Activated naive CD8-positive, alpha-beta T cell treated with anti-CD3 and anti-CD28 coated beads, Interleukin-2, amount 50 U/mL, for 24 hours (primary cell): ENCODE results near the gene SLC22A1.

ENCODE experiments used
- ATAC-seq: fragments of 150-1000 bp; cut with Tn5 transposase; one replicate; pipeline ENCODE4 v1.10.0; 2021
- DNase-seq: peaks from one replicate; pipeline ENCODE4 v3.0.0; 2021
- H3K27ac Mint-ChIP-seq: one replicate; pipeline ENCODE4 v1.8.0; 2021; ENCODE audit warnings: mild to moderate bottlenecking, mixed read lengths
- H3K27me3 Mint-ChIP-seq: one replicate; pipeline ENCODE4 v1.8.0; 2021; ENCODE audit warnings: mixed read lengths
- H3K36me3 Mint-ChIP-seq: one replicate; pipeline ENCODE4 v1.8.0; 2021; ENCODE audit warnings: low read depth, mixed read lengths
- H3K4me1 Mint-ChIP-seq: one replicate; pipeline ENCODE4 v1.8.0; 2021; ENCODE audit warnings: mixed read lengths
- H3K4me3 Mint-ChIP-seq: one replicate; pipeline ENCODE4 v1.8.0; 2021; ENCODE audit warnings: mild to moderate bottlenecking, moderate library complexity, mixed read lengths
- H3K9me3 Mint-ChIP-seq: one replicate; pipeline ENCODE4 v1.8.0; 2021; ENCODE audit warnings: mixed read lengths

The SLC22A1 gene

DNA sequence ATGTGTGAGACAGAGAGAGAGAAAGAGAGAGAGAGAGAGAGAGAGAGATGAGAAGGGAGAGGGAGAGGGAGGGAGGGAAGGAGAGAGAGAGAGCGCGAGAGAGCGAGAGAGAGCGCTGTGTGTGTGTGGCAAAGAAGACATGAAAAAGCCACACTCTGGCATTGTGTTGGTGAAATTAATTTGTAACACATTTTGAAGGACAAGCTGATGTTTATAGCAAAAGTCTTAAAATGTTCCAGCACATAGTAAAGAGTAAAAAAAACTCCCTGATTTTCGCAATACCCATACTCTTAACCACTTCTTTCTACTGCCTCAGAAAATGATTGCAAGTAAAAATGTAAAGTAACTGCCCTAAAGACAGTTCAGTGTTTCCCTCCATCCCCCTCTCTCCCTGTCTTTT lies 56.7 kb downstream of the SLC22A1 start:
- Mint-ChIP-seq H3K4me1 (no peaks in the 10 kb centered on the region), H3K4me3 (no peak overlapping the region), H3K27me3 (peaks cover 14% of the 10 kb centered on the region), H3K9me3 (no peaks in the 10 kb centered on the region), H3K36me3 (no peaks in the 10 kb centered on the region), H3K27ac (no peak overlapping the region)
- ATAC-seq (no peak), DNase-seq (no peak)

GRCh38 chr6:160180706-160181105 lies 59.1 kb downstream of the SLC22A1 start:
- peaks cover 19% of the 10 kb centered on the region for H3K27me3 Mint-ChIP-seq
- no peaks in the 10 kb centered on the region for H3K36me3 Mint-ChIP-seq
- H3K4me1 Mint-ChIP-seq, result no peaks in the 10 kb centered on the region
- DNase-seq (no peak), ATAC-seq (no peak)
- H3K27ac Mint-ChIP-seq, result no peak overlapping the region
- no peak overlapping the region for H3K4me3 Mint-ChIP-seq
- H3K9me3 Mint-ChIP-seq, result no peaks in the 10 kb centered on the region

DNA sequence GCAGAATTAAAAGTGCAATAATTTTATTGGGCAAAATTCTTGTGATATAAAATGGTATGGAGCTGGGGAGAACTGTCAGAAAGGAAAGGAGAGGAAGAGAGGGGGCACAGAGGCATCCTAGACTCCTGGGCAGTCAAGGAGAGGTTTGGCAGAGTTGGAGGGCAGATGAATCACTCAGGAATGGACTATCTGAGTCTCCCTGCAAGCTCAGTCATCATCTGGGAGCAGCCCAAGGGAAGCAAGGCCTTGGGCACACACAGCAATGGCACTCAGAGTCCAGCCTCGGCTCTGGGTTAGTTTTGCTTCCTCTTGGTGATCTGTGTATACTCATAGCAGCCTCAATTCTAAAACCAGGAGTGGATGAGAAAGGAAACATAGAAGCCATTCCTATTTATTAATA lies 67.2 kb downstream of the SLC22A1 start:
- DNase-seq (no peak), ATAC-seq (no peak)

DNA sequence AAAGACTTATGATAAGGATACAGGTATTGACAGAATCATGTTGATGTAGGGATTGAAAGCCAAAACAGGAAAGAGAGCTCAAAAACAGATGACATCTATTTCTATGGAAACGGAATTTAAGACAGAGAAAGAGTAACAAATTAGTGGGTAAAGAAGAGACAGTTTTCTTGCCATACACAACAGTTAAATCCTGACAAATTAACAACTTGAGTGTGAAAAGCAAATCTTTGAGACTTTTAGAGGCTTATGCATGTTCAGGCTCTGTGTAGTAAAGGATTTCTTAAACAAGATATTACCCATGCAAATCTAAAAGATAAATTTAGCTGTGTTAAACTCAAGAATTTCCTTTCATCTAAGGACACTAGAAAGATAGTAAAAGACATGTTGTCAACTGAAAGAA lies 68.5 kb downstream of the SLC22A1 start:
- no peaks in the 10 kb centered on the region for H3K4me1 Mint-ChIP-seq
- no peak overlapping the region for H3K27ac Mint-ChIP-seq
- no peak for ATAC-seq
- peaks cover 31% of the 10 kb centered on the region for H3K9me3 Mint-ChIP-seq
- peaks cover 5% of the 10 kb centered on the region for H3K27me3 Mint-ChIP-seq
- no peaks in the 10 kb centered on the region for H3K36me3 Mint-ChIP-seq
- H3K4me3 Mint-ChIP-seq, result no peak overlapping the region
- DNase-seq, result no peak

More for the DNA sequence above, 67.2 kb downstream of the SLC22A1 start:
- Mint-ChIP-seq H3K4me3 (no peak overlapping the region), H3K27me3 (peaks cover 12% of the 10 kb centered on the region), H3K36me3 (no peaks in the 10 kb centered on the region), H3K9me3 (peaks cover 20% of the 10 kb centered on the region), H3K4me1 (no peaks in the 10 kb centered on the region), H3K27ac (no peak overlapping the region)

- ATAC-seq, result no peak
Measured at GRCh38 chr6:160190973-160191372, 69.4 kb downstream of the SLC22A1 start.

GRCh38 chr6:160192840-160193239 lies 71.2 kb downstream of the SLC22A1 start:
- H3K9me3 Mint-ChIP-seq, result peaks cover 42% of the 10 kb centered on the region
- H3K4me1 Mint-ChIP-seq, result no peaks in the 10 kb centered on the region
- ATAC-seq (no peak), DNase-seq (no peak)
- no peak overlapping the region for H3K27ac Mint-ChIP-seq
- no peak overlapping the region for H3K4me3 Mint-ChIP-seq
- H3K27me3 Mint-ChIP-seq, result peaks cover 5% of the 10 kb centered on the region
- H3K36me3 Mint-ChIP-seq, result no peaks in the 10 kb centered on the region

More at GRCh38 chr6:160190973-160191372, 69.4 kb downstream of the SLC22A1 start:
- Mint-ChIP-seq H3K36me3 (no peaks in the 10 kb centered on the region), H3K27me3 (peaks cover 5% of the 10 kb centered on the region), H3K4me3 (no peak overlapping the region), H3K4me1 (no peaks in the 10 kb centered on the region), H3K9me3 (peaks cover 36% of the 10 kb centered on the region), H3K27ac (no peak overlapping the region)
- no peak for DNase-seq

DNA sequence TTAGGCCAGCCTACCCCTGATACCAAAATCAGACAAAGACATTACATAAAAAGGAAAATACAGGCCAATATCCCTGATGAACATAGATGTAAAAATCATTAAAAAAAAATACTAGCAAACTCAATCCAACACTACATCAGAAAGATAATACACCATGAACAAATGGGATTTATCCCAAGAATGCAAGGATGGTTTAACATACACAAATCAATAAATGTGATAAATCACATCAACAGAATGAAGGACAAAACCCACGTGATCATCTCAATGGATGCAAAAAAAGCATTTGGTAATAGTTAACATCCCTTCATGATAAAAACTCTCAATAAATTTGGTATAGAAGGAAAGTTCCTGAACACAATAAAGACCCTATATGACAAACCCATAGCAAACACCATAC lies 73.2 kb downstream of the SLC22A1 start:
- Mint-ChIP-seq H3K27me3 (peaks cover 4% of the 10 kb centered on the region), H3K36me3 (no peaks in the 10 kb centered on the region), H3K9me3 (peaks cover 42% of the 10 kb centered on the region), H3K27ac (no peak overlapping the region), H3K4me3 (no peak overlapping the region), H3K4me1 (no peaks in the 10 kb centered on the region)
- no peak for ATAC-seq
- DNase-seq, result no peak

- no peak for ATAC-seq
- Mint-ChIP-seq H3K4me3 (no peak overlapping the region), H3K36me3 (no peaks in the 10 kb centered on the region), H3K27me3 (peaks cover 6% of the 10 kb centered on the region), H3K27ac (no peak overlapping the region), H3K9me3 (peaks cover 32% of the 10 kb centered on the region), H3K4me1 (no peaks in the 10 kb centered on the region)
- no peak for DNase-seq
Measured at GRCh38 chr6:160197662-160198061, 76.0 kb downstream of the SLC22A1 start.

DNA sequence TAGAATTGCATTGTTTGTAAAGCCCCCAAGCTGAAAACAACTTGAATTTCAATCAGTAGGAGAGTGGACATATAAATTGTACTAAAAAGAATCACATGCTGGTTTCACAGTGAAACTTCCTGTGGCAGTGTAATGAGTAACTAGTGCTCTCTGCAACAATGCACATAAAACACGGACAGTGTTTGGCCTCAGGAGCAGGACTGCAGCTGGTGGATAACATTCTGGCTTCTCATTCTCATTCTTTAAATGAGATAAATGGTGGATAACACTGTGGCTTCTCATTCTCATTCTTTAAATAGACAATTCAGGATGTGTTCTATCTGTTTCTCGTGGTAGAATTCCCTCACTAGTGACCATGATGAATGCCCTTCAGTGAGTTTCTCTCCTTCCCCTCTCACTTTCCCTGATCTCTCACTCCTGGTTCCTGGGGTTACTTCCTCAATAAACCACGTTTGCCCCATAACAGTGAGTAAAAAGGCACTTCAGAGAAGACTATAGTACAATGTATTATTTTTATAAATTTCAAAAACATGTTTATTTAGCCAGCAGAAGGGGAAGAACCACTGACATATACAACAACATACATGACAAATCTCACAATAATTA lies 77.1 kb downstream of the SLC22A1 start:
- ATAC-seq (no peak), DNase-seq (no peak)
- peaks cover 6% of the 10 kb centered on the region for H3K27me3 Mint-ChIP-seq
- H3K4me3 Mint-ChIP-seq, result no peak overlapping the region
- H3K9me3 Mint-ChIP-seq, result peaks cover 23% of the 10 kb centered on the region
- H3K27ac Mint-ChIP-seq, result no peak overlapping the region
- no peaks in the 10 kb centered on the region for H3K36me3 Mint-ChIP-seq
- no peaks in the 10 kb centered on the region for H3K4me1 Mint-ChIP-seq

GRCh38 chr6:160201061-160201460 lies 79.4 kb downstream of the SLC22A1 start:
- DNase-seq, result no peak
- Mint-ChIP-seq H3K27me3 (peaks cover 9% of the 10 kb centered on the region), H3K4me3 (no peak overlapping the region), H3K4me1 (no peaks in the 10 kb centered on the region), H3K27ac (no peak overlapping the region), H3K9me3 (peaks cover 8% of the 10 kb centered on the region), H3K36me3 (no peaks in the 10 kb centered on the region)
- ATAC-seq, result no peak

DNA sequence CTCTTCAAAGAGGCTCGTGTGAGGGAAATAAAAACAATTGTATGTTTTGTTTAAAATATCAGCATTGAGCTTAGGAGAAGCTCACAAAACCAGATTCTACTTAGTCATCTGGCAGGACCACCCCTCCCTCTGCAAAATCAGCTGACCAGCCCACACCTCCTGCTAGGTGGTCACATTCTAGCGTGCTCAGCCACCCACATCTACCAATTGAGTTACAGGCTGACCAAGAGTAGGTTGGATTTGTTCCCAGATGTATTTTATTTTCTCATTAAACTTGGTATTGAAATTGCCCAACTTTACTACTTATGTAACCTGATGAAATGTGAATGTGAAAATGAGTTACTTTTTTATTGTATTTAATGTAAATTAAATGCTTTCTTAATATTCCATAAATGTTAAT lies 80.8 kb downstream of the SLC22A1 start:
- H3K27ac Mint-ChIP-seq, result no peak overlapping the region
- peaks cover 7% of the 10 kb centered on the region for H3K27me3 Mint-ChIP-seq
- peaks cover 8% of the 10 kb centered on the region for H3K9me3 Mint-ChIP-seq
- ATAC-seq (no peak), DNase-seq (no peak)
- no peaks in the 10 kb centered on the region for H3K4me1 Mint-ChIP-seq
- H3K4me3 Mint-ChIP-seq, result no peak overlapping the region
- no peaks in the 10 kb centered on the region for H3K36me3 Mint-ChIP-seq

GRCh38 chr6:160203076-160203475 lies 81.5 kb downstream of the SLC22A1 start:
- Mint-ChIP-seq H3K9me3 (peaks cover 13% of the 10 kb centered on the region), H3K4me3 (no peak overlapping the region), H3K36me3 (no peaks in the 10 kb centered on the region), H3K27ac (no peak overlapping the region), H3K27me3 (peaks cover 11% of the 10 kb centered on the region), H3K4me1 (no peaks in the 10 kb centered on the region)
- ATAC-seq, result no peak
- no peak for DNase-seq

DNA sequence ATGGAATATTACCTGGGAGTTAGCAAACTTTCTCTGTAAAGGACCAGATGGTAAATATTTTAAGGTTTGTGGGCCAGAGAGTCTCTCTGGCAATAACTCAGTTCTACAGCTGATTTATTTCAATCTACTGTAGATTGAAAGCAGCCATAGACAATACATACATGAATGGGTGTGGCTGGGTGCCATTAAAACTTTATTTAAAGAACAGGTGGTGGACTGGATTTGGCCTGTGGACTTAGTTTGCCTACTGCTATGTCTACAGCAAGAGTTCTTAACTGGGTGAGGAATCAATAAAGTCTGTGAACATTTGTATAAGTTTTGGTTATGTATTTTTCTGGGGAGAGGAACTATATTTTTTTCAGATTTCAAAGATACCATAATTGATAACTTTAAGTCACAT lies 81.9 kb downstream of the SLC22A1 start:
- no peak for DNase-seq
- H3K4me3 Mint-ChIP-seq, result no peak overlapping the region

DNA sequence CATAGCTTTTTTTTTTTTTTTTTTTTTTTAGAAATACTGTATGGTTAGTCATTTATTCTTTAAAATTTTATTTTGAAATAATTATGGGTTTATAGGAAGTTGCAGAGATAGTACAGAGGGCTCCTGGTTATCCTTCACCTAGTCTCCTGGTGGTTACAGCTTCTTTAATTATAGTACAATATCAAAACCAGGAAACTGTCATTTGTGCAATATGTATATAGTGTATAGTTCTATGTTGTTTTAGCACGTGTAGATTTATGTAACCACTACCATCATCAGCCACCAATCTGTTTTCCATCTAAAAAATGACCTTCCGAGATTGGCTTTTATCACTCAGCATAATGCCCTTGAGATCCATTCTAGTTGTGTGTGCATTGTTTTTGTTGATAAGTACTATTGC lies 82.3 kb downstream of the SLC22A1 start:
- ATAC-seq (no peak), DNase-seq (no peak)
- Mint-ChIP-seq H3K27me3 (peaks cover 12% of the 10 kb centered on the region), H3K9me3 (peaks cover 15% of the 10 kb centered on the region), H3K4me1 (no peaks in the 10 kb centered on the region), H3K27ac (no peak overlapping the region), H3K4me3 (no peak overlapping the region), H3K36me3 (no peaks in the 10 kb centered on the region)

More for the DNA sequence above, 81.9 kb downstream of the SLC22A1 start:
- Mint-ChIP-seq H3K36me3 (no peaks in the 10 kb centered on the region), H3K9me3 (peaks cover 15% of the 10 kb centered on the region), H3K27me3 (peaks cover 12% of the 10 kb centered on the region), H3K27ac (no peak overlapping the region), H3K4me1 (no peaks in the 10 kb centered on the region)
- ATAC-seq, result no peak

DNA sequence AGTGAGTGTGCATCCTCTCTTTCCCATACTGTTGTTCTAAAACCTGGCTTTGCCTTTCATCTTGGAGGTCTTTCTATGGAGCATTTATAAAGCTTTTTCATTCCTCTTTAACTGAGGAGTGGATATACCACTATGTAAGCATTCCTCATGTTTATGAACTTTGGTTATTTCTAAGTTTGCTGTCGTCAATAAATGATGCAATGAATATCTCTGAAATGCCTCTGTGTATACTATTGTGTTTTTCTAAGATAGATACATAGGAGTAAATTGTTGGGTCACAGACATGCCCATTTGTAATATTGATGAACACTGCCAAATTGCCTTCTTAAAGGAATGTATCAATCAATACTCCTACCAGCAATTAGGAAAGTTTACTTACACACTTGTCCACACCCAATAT lies 83.1 kb downstream of the SLC22A1 start:
- ATAC-seq, result no peak
- H3K9me3 Mint-ChIP-seq, result peaks cover 15% of the 10 kb centered on the region
- H3K27ac Mint-ChIP-seq, result no peak overlapping the region
- no peak overlapping the region for H3K4me3 Mint-ChIP-seq
- no peaks in the 10 kb centered on the region for H3K4me1 Mint-ChIP-seq
- H3K27me3 Mint-ChIP-seq, result peaks cover 13% of the 10 kb centered on the region
- no peaks in the 10 kb centered on the region for H3K36me3 Mint-ChIP-seq
- DNase-seq, result no peak

DNA sequence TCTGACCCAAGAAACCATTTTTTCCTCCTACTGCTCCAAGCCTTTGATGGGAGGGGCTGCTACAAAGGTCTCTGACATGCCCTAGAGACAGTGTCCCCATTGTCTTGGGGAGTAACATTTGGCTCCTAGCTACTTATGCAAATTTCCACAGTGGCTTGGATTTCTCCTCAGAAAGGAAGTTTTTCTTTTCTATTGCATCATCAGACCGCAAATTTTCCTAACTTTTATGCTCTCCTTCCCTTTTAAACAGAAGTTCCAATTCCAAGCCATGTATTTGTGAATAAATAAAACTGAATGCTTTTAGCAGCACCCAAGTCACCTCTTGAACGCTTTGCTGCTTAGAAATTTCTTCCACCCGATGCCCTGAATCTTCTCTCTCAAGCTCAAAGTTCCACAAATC lies 86.0 kb downstream of the SLC22A1 start:
- Mint-ChIP-seq H3K27ac (no peak overlapping the region), H3K27me3 (peaks cover 23% of the 10 kb centered on the region), H3K9me3 (peaks cover 15% of the 10 kb centered on the region), H3K36me3 (no peaks in the 10 kb centered on the region), H3K4me1 (no peaks in the 10 kb centered on the region), H3K4me3 (no peak overlapping the region)
- ATAC-seq, result no peak
- DNase-seq, result no peak
